ENCODE results near the gene DAP3. TPM values are rescaled to one million over a fixed set of nuclear protein-coding genes. Genes with fewer than 3 reads are reported as not detected.
A peak's percentile ranks its signal among the peaks of the same experiment; 100 is the strongest.
"Not testable (repeated sequence)": the region's sequence is repeated elsewhere in the genome, so short reads cannot be mapped to it uniquely, and the experiment has no call there.

Gene DAP3
- total RNA-seq: 100 to 1,000 TPM; 106 to 165 TPM

- peaks cover 84% of the 10 kb centered on the region for H3K36me3 Mint-ChIP-seq (ENCODE audit: low read depth)
- peak; percentile 3 for ATAC-seq (replicated peaks)
- H3K27ac Mint-ChIP-seq: peak within 1 kb of the TSS; percentile 93
Measured at GRCh38 chr1:155689081-155689607, at the start of gene DAP3. Gene DAP3, plus strand, starts transcription at chr1:155689091. Its CDS starts 20,689 bp downstream, at chr1:155709780.

GRCh38 chr1:155640367-155640766 lies 48.5 kb upstream of the DAP3 start:
- H3K4me3 Mint-ChIP-seq: no peak overlapping the region
- ATAC-seq (replicated peaks): no peak
- no peak overlapping the region for H3K27ac Mint-ChIP-seq
- H3K27me3 Mint-ChIP-seq: no peaks in the 10 kb centered on the region
- peaks cover 12% of the 10 kb centered on the region for H3K4me1 Mint-ChIP-seq
- no peaks in the 10 kb centered on the region for H3K36me3 Mint-ChIP-seq (ENCODE audit: low read depth)
- peaks cover 5% of the 10 kb centered on the region for H3K9me3 Mint-ChIP-seq

More at GRCh38 chr1:155689081-155689607, at the start of gene DAP3:
- H3K4me3 Mint-ChIP-seq: peak within 1 kb of the TSS; percentile 95
- H3K9me3 Mint-ChIP-seq, H3K27me3 Mint-ChIP-seq: not testable (repeated sequence)
- peaks cover 18% of the 10 kb centered on the region for H3K4me1 Mint-ChIP-seq

DNA sequence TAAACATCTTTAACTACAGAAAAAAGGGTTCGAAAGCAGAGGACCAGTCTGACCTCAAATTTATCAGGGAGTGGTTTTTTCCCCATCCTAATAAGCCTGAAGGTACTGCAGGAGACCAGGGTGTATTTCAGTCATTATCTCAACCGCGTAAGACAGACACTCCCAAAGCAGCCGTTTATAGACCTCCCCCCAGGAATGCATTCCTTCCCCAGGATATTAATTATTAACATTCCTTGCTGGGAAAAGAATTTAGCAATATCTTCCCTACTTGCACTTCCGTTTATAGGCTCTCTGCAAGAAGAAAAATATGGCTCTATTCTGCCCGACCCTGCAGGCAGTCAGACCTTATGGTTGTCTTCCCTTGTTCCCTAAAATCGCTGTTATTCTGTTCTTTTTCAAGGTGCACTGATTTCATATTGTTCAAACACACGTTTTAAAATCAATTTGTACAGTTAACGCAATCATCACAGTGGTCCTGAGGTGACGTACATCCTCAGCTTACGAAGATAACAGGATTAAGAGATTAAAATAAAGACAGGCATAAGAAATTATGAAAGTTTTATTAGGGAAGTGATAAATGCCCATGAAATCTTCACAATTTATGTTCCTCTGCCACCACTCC lies 46.2 kb upstream of the DAP3 start:
- not testable (repeated sequence) for ATAC-seq (replicated peaks); H3K36me3 Mint-ChIP-seq (ENCODE audit: low read depth); H3K27me3 Mint-ChIP-seq; H3K4me1 Mint-ChIP-seq; H3K27ac Mint-ChIP-seq; H3K4me3 Mint-ChIP-seq; H3K9me3 Mint-ChIP-seq

GRCh38 chr1:155643230-155643629 lies 45.7 kb upstream of the DAP3 start:
- H3K27me3 Mint-ChIP-seq: no peaks in the 10 kb centered on the region

GRCh38 chr1:155645034-155645598 lies 43.8 kb upstream of the DAP3 start:
- Mint-ChIP-seq H3K36me3 (ENCODE audit: low read depth) (no peaks in the 10 kb centered on the region), H3K4me3 (no peak overlapping the region), H3K4me1 (no peaks in the 10 kb centered on the region), H3K9me3 (peaks cover 5% of the 10 kb centered on the region), H3K27me3 (no peaks in the 10 kb centered on the region), H3K27ac (no peak overlapping the region)
- no peak for ATAC-seq (replicated peaks)

More at GRCh38 chr1:155643230-155643629, 45.7 kb upstream of the DAP3 start:
- Mint-ChIP-seq H3K4me1 (no peaks in the 10 kb centered on the region), H3K4me3 (no peak overlapping the region), H3K36me3 (ENCODE audit: low read depth) (no peaks in the 10 kb centered on the region), H3K9me3 (peaks cover 5% of the 10 kb centered on the region), H3K27ac (no peak overlapping the region)
- no peak for ATAC-seq (replicated peaks)

DNA sequence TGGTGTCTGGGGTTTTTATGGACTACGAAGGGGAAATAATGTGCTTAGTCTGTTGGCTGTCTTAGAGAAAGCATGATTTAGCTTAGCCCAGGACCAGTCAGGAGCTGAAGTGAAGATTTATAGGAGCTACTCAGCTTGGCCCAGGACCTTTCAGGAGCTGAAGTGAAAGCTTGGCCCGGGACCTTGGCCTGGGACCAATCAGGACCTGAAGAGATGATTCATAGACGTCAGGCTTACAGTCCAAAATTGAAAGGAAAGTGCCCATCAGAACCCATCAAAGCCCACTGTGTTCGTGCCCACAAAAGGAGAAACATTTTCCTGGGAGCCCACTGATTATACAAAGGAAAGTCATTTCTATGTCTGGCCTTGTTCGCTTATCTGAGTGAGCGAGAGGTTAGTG lies 43.2 kb upstream of the DAP3 start:
- Mint-ChIP-seq H3K27me3 (no peaks in the 10 kb centered on the region), H3K9me3 (peaks cover 5% of the 10 kb centered on the region), H3K36me3 (ENCODE audit: low read depth) (no peaks in the 10 kb centered on the region), H3K27ac (no peak overlapping the region), H3K4me3 (no peak overlapping the region), H3K4me1 (no peaks in the 10 kb centered on the region)
- no peak for ATAC-seq (replicated peaks)

- Mint-ChIP-seq H3K9me3 (peaks cover 5% of the 10 kb centered on the region), H3K27ac (no peak overlapping the region), H3K27me3 (no peaks in the 10 kb centered on the region), H3K4me1 (no peaks in the 10 kb centered on the region), H3K36me3 (ENCODE audit: low read depth) (no peaks in the 10 kb centered on the region), H3K4me3 (no peak overlapping the region)
- no peak for ATAC-seq (replicated peaks)
Measured at GRCh38 chr1:155646307-155646706, 42.6 kb upstream of the DAP3 start.

GRCh38 chr1:155648207-155649147 lies 40.4 kb upstream of the DAP3 start:
- Mint-ChIP-seq H3K36me3 (ENCODE audit: low read depth) (no peaks in the 10 kb centered on the region), H3K4me1 (no peaks in the 10 kb centered on the region), H3K4me3 (no peak overlapping the region), H3K9me3 (no peaks in the 10 kb centered on the region), H3K27ac (peak overlapping the region; percentile 40), H3K27me3 (no peaks in the 10 kb centered on the region)
- peak; percentile 60 for ATAC-seq (replicated peaks)

DNA sequence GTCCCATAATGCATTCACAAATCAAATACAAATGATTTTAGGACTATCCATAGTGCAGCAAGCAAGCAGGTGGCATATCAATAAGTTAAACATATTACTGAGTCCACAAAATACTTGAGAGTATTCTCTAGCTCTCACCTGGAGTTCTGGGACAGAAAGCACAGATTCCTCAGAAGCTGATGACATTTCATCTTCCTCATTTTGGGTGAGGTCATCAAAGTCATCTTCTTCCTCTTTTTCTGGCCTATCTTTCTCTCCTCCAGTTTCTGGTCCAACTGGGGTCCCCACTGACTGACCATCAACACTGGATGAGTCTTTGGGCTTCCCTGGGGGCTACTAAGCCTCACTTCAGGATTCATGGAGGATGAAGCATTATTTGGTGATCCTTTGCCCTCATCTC lies 39.2 kb upstream of the DAP3 start:
- Mint-ChIP-seq H3K4me3 (no peak overlapping the region), H3K9me3 (no peaks in the 10 kb centered on the region), H3K27me3 (no peaks in the 10 kb centered on the region), H3K4me1 (no peaks in the 10 kb centered on the region), H3K27ac (no peak overlapping the region), H3K36me3 (ENCODE audit: low read depth) (no peaks in the 10 kb centered on the region)
- ATAC-seq (replicated peaks): no peak

GRCh38 chr1:155650231-155650757 lies 38.6 kb upstream of the DAP3 start:
- no peak overlapping the region for H3K4me3 Mint-ChIP-seq
- no peaks in the 10 kb centered on the region for H3K4me1 Mint-ChIP-seq
- H3K27me3 Mint-ChIP-seq: no peaks in the 10 kb centered on the region
- H3K36me3 Mint-ChIP-seq (ENCODE audit: low read depth): no peaks in the 10 kb centered on the region
- ATAC-seq (replicated peaks): no peak
- no peaks in the 10 kb centered on the region for H3K9me3 Mint-ChIP-seq
- no peak overlapping the region for H3K27ac Mint-ChIP-seq

DNA sequence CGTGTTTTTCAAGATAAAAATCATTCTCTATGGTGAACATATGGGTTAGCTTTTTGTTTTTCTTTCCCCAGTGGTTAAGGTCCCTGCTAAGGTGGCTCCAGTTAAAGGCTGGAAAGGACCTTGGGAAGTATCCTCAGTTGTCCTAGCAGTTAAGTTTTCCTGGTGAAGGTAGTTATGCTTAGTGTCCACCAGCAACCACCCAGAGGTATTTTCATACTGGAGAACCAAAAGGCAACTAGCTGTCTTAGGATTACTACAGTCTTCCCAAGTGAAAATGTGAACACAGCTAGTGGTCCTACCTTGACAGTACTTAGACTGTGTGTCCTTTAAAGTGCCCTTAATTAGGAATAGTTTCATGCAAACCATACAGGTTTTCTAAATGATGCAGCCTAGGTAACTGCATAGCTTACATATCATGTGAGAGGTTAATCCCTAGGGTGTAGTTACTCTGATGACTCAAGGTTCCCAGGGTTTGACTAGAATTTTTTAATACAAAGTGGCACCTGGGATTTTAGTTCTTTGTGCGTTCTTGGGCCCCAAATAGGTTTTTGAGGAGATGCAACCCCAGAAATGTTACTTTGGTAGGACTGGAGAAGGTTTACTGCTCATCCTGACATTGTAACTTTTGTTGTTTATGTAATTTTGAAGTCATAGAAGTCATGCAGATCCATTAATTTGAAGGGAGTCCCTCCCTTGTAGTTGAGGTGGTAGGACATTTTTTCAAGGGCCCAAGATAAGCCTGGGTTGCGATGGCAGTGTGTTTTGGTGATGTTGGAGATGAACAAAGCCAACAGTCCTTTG lies 36.8 kb upstream of the DAP3 start:
- no peak for ATAC-seq (replicated peaks)
- no peaks in the 10 kb centered on the region for H3K9me3 Mint-ChIP-seq
- H3K4me1 Mint-ChIP-seq: no peaks in the 10 kb centered on the region
- no peaks in the 10 kb centered on the region for H3K36me3 Mint-ChIP-seq (ENCODE audit: low read depth)
- no peak overlapping the region for H3K27ac Mint-ChIP-seq
- H3K27me3 Mint-ChIP-seq: no peaks in the 10 kb centered on the region
- H3K4me3 Mint-ChIP-seq: no peak overlapping the region

- no peaks in the 10 kb centered on the region for H3K4me1 Mint-ChIP-seq
- no peak overlapping the region for H3K4me3 Mint-ChIP-seq
- ATAC-seq (replicated peaks): no peak
- H3K27me3 Mint-ChIP-seq: no peaks in the 10 kb centered on the region
- H3K9me3 Mint-ChIP-seq: no peaks in the 10 kb centered on the region
- H3K27ac Mint-ChIP-seq: no peak overlapping the region
- H3K36me3 Mint-ChIP-seq (ENCODE audit: low read depth): peaks cover 3% of the 10 kb centered on the region
Measured at GRCh38 chr1:155652951-155653350, 35.9 kb upstream of the DAP3 start.

- peaks cover 48% of the 10 kb centered on the region for H3K36me3 Mint-ChIP-seq (ENCODE audit: low read depth)
Measured at GRCh38 chr1:155657463-155657862, 31.4 kb upstream of the DAP3 start.

DNA sequence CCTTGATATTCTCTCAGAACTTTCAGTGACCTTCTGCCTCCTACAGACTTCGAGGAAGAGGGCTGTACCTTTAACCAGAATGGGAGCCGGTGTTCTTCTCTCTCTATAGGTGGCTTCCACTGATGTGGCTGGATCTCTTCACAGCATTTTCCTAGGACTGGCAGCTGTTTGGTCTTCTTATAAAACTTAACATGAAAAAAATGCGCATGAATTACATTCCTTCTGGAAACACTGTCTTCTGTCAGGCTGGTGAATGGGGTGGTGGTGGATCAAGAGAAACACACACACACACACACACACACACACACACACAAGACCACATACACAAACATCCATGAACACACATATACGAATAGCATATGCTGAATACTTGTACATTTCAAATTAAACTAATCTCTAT lies 27.7 kb upstream of the DAP3 start:
- not testable (repeated sequence) for ATAC-seq (replicated peaks); H3K27ac Mint-ChIP-seq; H3K27me3 Mint-ChIP-seq; H3K4me3 Mint-ChIP-seq; H3K9me3 Mint-ChIP-seq; H3K4me1 Mint-ChIP-seq
- peaks cover 86% of the 10 kb centered on the region for H3K36me3 Mint-ChIP-seq (ENCODE audit: low read depth)

More at GRCh38 chr1:155657463-155657862, 31.4 kb upstream of the DAP3 start:
- Mint-ChIP-seq H3K27ac (no peak overlapping the region), H3K9me3 (no peaks in the 10 kb centered on the region), H3K4me1 (no peaks in the 10 kb centered on the region), H3K27me3 (no peaks in the 10 kb centered on the region), H3K4me3 (no peak overlapping the region)
- no peak for ATAC-seq (replicated peaks)

Data from activated T-helper 17 cell treated with anti-CD3 and anti-CD28 coated beads, Interleukin-2, amount 50 U/mL, for 72 hours (primary cell).